Loucy (cell line): ENCODE data around the gene ELP2.

Source experiments
- H2AFZ ChIP-seq: fragments of 200-600 bp; sonication (generic); 2 replicates; pipeline ENCODE4 v1.6.0; 2016; ENCODE audit warnings: antibody characterized with exemption, mild to moderate bottlenecking, low read length, moderate library complexity
- H3F3A ChIP-seq: fragments of 200-600 bp; 2 replicates; pipeline ENCODE4 v1.6.0; 2016; ENCODE audit warnings: antibody characterized with exemption, low read depth, mild to moderate bottlenecking
- H3K27me3 ChIP-seq: fragments of 200-600 bp; sonication (generic); 2 replicates; pipeline ENCODE4 v1.6.1; 2014; ENCODE audit warnings: low read length, mild to moderate bottlenecking; ENCODE audit not compliant: insufficient read depth, poor library complexity, severe bottlenecking
- H3K36me3 ChIP-seq: fragments of 200-600 bp; sonication (generic); 2 replicates; pipeline ENCODE4 v1.6.1; 2016; ENCODE audit warnings: low read length; ENCODE audit not compliant: insufficient read depth
- H3K4me1 ChIP-seq: fragments of 200-600 bp; sonication (generic); 2 replicates; pipeline ENCODE4 v1.5.1; 2014; ENCODE audit warnings: low read length, mild to moderate bottlenecking; ENCODE audit not compliant: insufficient read depth, poor library complexity, severe bottlenecking
- H3K4me2 ChIP-seq: fragments of 200-600 bp; sonication (generic); 2 replicates; pipeline ENCODE4 v1.6.0; 2014; ENCODE audit warnings: antibody characterized with exemption, low read length, low read depth, mild to moderate bottlenecking; ENCODE audit not compliant: poor library complexity, severe bottlenecking
- H3K4me3 ChIP-seq: fragments of 200-600 bp; sonication (generic); 2 replicates; pipeline ENCODE4 v1.5.1; 2014; ENCODE audit warnings: low read length, mild to moderate bottlenecking, mixed read lengths; ENCODE audit not compliant: poor library complexity, severe bottlenecking
- H3K79me2 ChIP-seq: fragments of 200-600 bp; sonication (generic); 2 replicates; pipeline ENCODE4 v1.6.1; 2014; ENCODE audit warnings: low read length; ENCODE audit not compliant: insufficient read depth
- H3K9ac ChIP-seq: fragments of 200-600 bp; sonication (generic); 2 replicates; pipeline ENCODE4 v1.6.0; 2014; ENCODE audit warnings: mild to moderate bottlenecking, low read depth, low read length, moderate library complexity; ENCODE audit not compliant: poor library complexity, severe bottlenecking
- H3K9me2 ChIP-seq: fragments of 200-600 bp; sonication (generic); replicated peaks from 2 replicates; pipeline ENCODE4 v1.6.1; 2016; ENCODE audit warnings: low read depth, low read length, mixed read lengths
- H3K9me3 ChIP-seq: fragments of 200-600 bp; sonication (generic); 2 replicates; pipeline ENCODE4 v1.6.1; 2014; ENCODE audit warnings: mild to moderate bottlenecking, antibody characterized with exemption, low read length, low read depth; ENCODE audit not compliant: insufficient read depth
- H4K20me1 ChIP-seq: fragments of 200-600 bp; sonication (generic); 2 replicates; pipeline ENCODE4 v1.6.0; 2014; ENCODE audit warnings: antibody characterized with exemption, low read length, mild to moderate bottlenecking; ENCODE audit not compliant: insufficient read depth, poor library complexity, severe bottlenecking
- EZH2phosphoT487 ChIP-seq: fragments of 200-600 bp; IDR thresholded peaks from 2 replicates; pipeline ENCODE4 v1.6.1; 2018; ENCODE audit warnings: antibody characterized with exemption, mild to moderate bottlenecking, moderate library complexity, borderline replicate concordance
- TF ChIP-seq, protein P1 (sequence below): fragments of 200-600 bp; sonication (generic); conservative IDR thresholded peaks from 2 replicates; pipeline ENCODE4 v1.5.1; 2014; ENCODE audit warnings: mild to moderate bottlenecking, antibody characterized with exemption, low read length

Gene ELP2

DNA sequence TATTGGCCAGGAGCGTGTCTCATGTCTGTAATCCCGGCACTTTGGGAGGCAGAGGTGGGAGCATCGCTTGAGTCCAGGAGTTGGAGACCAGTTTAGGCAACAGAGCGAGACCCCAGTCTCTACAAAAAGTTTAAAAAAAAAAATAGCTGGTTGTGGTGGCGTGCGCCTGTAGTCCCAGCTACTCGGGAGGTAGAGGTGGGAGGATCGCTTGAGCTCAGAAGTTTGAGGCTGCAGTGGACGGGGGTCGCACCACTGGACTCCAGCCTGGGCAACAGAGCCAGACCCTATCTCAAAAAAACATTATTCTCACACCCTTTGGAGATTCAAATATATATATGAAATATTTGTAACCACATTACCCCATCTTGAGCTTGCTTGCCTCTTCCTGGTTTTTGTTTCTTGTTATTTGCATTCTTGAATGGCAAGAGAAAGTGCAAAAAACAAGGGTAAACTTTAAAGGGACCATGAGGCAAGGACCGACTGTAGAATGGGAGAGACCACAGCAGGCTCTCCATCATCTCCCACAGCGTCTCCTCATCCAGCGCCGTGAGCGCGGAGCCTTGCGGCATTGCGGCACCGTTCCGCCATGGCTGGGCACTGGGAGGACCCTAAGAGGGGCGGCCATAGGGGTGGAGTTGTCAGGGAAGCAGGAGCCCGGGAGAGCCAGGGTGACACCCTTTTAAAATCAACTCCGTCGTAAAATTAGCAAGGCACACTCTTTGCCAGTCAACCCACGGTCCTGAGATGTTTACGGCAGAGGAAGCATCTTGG lies 1.4 kb downstream of the ELP2 start:
- Histone ChIP-seq H3K9me3 (no peaks in the 10 kb centered on the region), H3K4me1 (peaks cover 68% of the 10 kb centered on the region), H4K20me1 (peaks cover 64% of the 10 kb centered on the region), H3K27me3 (no peaks in the 10 kb centered on the region), H3F3A (no peaks in the 10 kb centered on the region), H3K4me2 (peak overlapping the region; percentile 95), H3K36me3 (peaks cover 2% of the 10 kb centered on the region; the same call in 1 of the 2 replicates), H3K79me2 (peaks cover 90% of the 10 kb centered on the region), H3K9ac (peak overlapping the region; percentile 98), H2AFZ (no peak overlapping the region), H3K4me3 (peak overlapping the region; percentile 91), H3K9me2 (no peaks in the 10 kb centered on the region)
- no peak for TF ChIP-seq EZH2phosphoT487
- TF ChIP-seq, protein P1, sequence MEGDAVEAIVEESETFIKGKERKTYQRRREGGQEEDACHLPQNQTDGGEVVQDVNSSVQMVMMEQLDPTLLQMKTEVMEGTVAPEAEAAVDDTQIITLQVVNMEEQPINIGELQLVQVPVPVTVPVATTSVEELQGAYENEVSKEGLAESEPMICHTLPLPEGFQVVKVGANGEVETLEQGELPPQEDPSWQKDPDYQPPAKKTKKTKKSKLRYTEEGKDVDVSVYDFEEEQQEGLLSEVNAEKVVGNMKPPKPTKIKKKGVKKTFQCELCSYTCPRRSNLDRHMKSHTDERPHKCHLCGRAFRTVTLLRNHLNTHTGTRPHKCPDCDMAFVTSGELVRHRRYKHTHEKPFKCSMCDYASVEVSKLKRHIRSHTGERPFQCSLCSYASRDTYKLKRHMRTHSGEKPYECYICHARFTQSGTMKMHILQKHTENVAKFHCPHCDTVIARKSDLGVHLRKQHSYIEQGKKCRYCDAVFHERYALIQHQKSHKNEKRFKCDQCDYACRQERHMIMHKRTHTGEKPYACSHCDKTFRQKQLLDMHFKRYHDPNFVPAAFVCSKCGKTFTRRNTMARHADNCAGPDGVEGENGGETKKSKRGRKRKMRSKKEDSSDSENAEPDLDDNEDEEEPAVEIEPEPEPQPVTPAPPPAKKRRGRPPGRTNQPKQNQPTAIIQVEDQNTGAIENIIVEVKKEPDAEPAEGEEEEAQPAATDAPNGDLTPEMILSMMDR, result no peak

DNA sequence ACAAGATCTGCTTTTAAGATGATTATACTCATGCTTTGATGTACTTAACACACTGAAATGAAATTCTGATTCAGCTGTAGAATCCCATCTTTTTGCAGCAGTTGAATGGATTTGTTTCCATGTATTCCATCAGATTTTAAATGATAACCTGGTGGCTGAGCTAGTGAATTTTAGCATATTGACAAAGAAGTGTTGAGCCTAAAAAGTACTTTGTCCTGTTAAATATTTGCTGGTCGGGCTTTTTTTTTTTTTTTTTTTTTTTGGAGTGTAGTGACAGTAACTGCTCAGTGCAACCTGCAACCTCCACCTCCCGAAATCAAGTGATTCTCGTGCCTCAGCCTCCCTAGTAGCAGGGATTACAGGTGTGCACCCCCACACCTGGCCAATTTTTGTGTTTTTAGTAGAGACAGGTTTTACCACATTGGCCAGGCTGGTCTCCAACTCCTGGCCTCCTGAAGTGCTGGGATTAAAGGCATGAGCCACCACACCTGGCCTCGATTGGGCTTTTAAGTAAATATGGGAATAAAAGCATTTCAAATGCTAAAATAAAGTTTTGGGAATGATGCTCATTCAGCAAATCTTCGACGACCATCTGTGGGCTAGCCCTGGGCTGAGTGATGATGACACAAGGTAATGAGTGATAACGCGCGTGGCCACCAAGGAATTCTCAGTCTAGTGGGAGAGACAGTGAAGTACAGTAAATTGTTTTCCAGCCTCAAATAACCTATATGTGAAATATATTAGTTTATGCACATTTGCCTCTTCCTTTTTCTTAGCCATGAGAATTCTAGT lies 2.2 kb downstream of the ELP2 start:
- H4K20me1 ChIP-seq, result peaks cover 60% of the 10 kb centered on the region
- no peaks in the 10 kb centered on the region for H3F3A ChIP-seq
- peaks cover 85% of the 10 kb centered on the region for H3K79me2 ChIP-seq
- no peaks in the 10 kb centered on the region for H3K27me3 ChIP-seq
- peaks cover 10% of the 10 kb centered on the region; the same call in 1 of the 2 replicates for H3K36me3 ChIP-seq
- H3K4me1 ChIP-seq, result peaks cover 60% of the 10 kb centered on the region
- H3K4me2 ChIP-seq, result peak overlapping the region; percentile 95
- TF ChIP-seq, protein P1, result no peak
- no peak for TF ChIP-seq EZH2phosphoT487
- peak overlapping the region; percentile 98 for H3K9ac ChIP-seq
- H3K9me2 ChIP-seq, result no peaks in the 10 kb centered on the region
- no peak overlapping the region for H2AFZ ChIP-seq
- no peaks in the 10 kb centered on the region for H3K9me3 ChIP-seq
- H3K4me3 ChIP-seq, result peak overlapping the region; percentile 91

DNA sequence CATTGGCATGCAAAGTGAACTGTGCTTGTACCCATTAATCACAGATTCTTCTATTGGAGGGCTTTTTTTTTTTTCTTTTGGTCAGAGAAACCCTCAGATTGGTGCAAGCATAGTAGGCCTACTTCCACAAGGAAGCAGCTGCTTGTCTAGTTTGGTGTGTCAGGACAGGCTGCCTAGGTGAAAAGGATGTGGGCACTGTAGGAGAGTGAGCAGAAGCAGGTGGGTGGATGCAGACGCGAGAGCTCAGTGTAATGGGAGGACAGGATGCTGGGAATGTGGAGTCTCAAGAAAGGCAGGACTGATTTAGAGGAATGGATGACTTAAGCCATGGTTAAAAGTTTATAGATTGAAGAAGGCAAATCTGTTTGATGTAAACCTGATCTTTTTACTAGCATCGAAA lies 3.1 kb downstream of the ELP2 start:
- peak overlapping the region; percentile 95 for H3K4me2 ChIP-seq
- peaks cover 54% of the 10 kb centered on the region for H3K4me1 ChIP-seq
- no peaks in the 10 kb centered on the region for H3K27me3 ChIP-seq
- H3K4me3 ChIP-seq, result peak overlapping the region; percentile 91
- peaks cover 60% of the 10 kb centered on the region for H4K20me1 ChIP-seq
- H3K9me3 ChIP-seq, result no peaks in the 10 kb centered on the region
- peak overlapping the region; percentile 1 for H3K9ac ChIP-seq
- TF ChIP-seq, protein P1, result no peak
- TF ChIP-seq EZH2phosphoT487, result no peak
- no peaks in the 10 kb centered on the region for H3F3A ChIP-seq
- H3K36me3 ChIP-seq, result peaks cover 18% of the 10 kb centered on the region; the same call in 1 of the 2 replicates
- peaks cover 77% of the 10 kb centered on the region for H3K79me2 ChIP-seq
- no peaks in the 10 kb centered on the region for H3K9me2 ChIP-seq
- no peak overlapping the region for H2AFZ ChIP-seq
